Non-pigmented ciliary epithelial cell (primary cell): ENCODE results near the gene TMBIM1.
"Not testable (repeated sequence)": the region's sequence is repeated elsewhere in the genome, so short reads cannot be mapped to it uniquely, and the experiment has no call there.

ENCODE experiments used
- DNase-seq: peaks from one replicate; pipeline ENCODE4 v3.0.0-alpha.2; 2010; ENCODE audit warnings: low read depth

TMBIM1 gene

GRCh38 chr2:218317835-218318234, 25.5 kb upstream of the TMBIM1 start:
- no peak for DNase-seq

- DNase-seq: no peak
Measured at GRCh38 chr2:218317303-218317630, 25.0 kb upstream of the TMBIM1 start.

DNA sequence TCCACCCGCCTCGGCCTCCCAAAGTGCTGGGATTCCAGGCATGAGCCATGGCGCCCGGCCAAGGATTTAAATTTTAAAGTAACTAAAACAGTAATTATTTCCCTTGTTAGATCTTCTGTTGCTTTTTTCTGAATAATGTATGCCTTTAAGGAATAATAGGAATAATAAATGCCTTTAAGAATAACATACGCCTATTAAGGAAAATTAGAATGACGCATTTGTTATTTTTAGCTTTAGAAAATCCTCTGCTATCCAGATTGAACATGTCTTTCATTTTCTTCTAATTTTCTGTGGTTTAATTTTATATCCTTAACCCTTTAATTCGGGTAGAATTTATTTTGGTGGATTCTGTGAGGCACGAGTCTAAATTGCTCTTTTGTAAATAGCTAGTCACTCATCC, 23.1 kb upstream of the TMBIM1 start:
- DNase-seq: no peak

DNA sequence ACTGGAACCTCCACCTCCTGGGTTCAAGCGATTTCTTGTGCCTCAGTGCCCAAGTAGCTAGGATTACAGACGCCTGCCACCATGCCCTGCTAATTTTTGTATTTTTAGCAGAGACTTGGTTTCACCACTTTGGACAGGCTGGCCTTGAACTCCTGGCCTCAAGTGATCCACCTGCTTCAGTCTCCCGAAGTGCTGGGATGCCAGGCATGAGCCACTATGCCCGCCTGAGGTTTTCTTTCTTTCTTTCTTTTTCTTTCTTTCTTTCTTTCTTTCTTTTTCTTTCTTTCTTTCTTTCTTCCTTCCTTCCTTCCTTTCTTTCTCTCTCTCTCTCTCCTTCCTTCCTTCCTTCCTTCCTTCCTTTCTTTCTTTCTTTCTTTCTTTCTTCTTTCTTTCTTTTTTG, 22.5 kb upstream of the TMBIM1 start:
- not testable (repeated sequence) for DNase-seq

DNA sequence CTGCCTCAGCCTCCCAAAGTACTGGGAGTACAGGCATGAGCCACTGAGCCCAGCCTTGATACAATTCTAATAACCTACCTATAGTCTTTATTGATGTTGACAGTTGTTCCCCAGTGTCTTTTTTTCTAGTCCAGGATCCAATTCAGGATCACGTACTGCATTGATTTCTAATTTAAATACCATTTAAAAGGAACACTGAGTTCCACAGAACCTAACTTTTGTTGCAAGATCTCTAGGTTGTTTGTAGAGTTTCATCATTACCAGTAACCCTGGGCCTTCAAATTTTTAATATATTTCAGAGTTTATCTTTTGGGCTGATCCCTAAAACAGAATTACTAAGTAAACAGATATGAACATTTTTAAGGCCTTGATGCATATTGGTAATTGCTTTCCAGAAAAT, 21.1 kb upstream of the TMBIM1 start:
- DNase-seq: no peak

- no peak for DNase-seq
Measured at GRCh38 chr2:218312267-218312756, 20.0 kb upstream of the TMBIM1 start.

DNA sequence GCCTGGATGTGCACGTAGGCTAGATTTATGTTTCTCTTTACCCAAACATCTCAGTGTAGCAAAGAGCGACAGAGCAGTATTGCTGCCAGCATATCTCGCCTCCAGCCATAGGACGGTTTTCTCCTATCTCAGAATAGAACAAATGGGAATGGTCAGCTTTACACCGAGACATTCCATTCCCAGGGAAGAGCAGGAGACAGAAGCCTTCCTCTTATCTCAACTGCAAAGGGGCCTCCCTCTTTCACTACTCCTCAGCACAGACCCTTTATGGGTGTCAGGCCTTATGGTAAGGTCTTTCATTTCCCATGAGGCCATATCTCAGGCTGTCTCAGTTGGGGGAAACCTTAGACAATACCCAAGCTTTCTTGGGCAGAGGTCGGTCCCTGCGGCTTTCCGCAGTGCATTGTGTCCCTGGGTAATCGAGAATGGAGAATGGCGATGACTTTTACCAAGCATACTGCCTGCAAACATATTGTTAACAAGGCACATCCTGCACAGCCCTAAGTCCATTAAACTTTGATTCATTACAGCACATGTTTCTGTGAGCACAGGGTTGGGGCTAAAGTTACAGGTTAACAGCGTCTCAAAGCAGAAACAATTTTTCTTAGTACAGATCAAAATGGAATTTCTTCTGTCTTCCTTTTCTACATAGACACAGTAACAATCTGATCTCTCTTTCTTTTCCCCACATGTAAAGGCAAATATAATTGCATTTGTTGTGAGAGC, 19.4 kb upstream of the TMBIM1 start:
- DNase-seq: not testable (repeated sequence)

GRCh38 chr2:218310853-218311540, 18.7 kb upstream of the TMBIM1 start:
- DNase-seq: no peak

- DNase-seq: no peak
Measured at GRCh38 chr2:218307415-218308090, 15.2 kb upstream of the TMBIM1 start.

DNA sequence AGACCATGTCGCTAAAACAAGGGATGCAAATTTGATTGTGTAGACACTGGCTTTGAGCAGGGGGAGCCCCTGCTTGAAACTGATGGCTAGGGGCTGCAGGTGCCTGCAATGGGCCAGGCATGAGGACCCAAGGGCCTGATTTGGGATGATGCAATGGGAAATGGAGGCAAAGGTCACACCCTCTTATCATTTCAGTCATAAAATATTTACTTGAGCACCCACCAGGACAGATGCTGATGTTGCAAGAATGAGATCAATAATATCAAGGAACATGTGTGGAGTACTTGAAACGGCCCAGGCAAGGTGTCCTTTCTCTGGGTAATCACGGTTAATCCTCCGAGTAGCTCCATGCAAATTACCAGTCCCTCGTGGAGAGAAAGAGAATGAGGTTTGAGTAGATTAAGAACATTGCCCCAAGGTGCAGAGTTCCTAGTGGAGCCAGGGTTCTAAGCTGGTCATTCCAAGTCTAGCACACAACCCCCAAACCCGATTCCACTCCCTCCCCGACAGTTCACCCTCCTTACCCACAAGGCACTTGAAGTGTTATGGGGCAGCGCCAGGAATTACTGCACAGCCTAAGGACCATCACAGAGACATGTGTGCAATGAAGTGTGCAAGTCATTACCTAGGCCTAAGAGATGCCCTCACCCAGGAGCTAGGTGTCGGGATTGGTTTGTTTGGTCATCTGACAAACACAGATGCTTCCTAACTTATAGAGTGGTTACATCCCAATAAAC, 14.0 kb upstream of the TMBIM1 start:
- no peak for DNase-seq

GRCh38 chr2:218305383-218305782, 13.1 kb upstream of the TMBIM1 start:
- no peak for DNase-seq

- DNase-seq: peak; percentile 49
Measured at GRCh38 chr2:218301176-218301819, 9.0 kb upstream of the TMBIM1 start.

GRCh38 chr2:218300141-218300540, 7.8 kb upstream of the TMBIM1 start:
- no peak for DNase-seq

DNA sequence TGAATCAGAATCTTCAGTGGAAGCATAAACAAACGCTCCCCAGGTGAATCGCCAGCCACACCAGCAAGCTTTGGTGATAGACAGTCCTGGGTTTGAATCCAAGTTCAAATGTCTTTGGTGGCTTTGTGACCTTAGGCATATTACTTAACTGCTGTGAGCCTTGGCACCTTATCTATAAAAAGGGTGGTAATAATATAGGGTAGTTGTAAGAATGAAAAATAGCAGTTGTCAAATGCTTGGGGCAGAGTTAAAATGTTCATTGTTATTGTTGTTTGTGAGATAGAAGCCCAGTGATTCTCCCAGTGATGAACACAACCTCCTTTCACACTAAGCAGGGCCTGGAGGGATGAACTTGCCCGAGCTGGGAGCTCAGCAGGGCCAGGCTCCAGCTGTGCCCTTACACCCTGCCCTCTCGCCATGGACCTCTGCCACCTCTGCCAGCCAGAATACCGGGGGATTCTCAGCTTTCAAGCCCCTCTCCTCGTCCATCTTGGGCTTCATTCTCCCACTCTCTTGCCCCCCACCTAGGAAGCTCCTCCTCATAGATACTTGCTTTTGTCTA, 6.1 kb upstream of the TMBIM1 start:
- DNase-seq: no peak

GRCh38 chr2:218296847-218297246, 4.5 kb upstream of the TMBIM1 start:
- no peak for DNase-seq

DNA sequence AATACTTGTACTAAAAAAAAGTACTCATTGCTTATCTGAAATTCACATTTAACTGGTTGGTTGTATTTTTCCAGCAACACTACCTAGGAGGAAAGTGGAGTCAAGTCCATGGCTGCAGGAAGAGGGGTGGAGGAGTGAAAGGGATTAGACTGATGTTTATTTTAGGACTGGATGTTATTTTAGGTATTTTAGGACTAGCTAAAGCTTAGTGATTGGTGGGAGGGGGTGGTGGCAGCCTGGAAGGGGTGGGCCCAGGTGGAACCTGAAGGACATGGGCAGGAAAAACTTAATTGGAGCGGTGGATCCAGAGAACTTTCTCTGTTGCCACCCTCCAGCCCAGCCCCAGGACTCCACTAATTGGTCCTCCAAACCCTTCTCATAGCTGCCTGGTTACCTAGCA, 3.9 kb upstream of the TMBIM1 start:
- DNase-seq: no peak

DNA sequence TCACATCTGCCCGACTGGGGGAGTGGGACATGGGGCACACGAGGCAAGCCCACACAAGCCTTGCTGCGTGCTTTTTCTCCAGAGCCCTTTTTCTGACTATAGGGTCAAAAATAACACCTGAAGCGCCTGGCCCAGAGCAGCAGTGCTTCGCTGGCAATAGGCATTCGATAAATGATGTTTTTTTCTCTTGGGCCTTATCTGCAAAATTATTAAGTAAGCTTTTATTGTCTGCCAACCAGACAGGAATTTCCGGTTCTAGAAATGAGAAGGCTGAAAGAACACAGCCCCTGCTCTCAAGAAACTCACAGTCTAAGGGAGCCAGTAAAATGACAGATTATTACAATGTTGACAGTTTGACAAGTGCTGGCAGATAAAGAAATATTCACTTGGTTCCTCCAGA, 2.7 kb upstream of the TMBIM1 start:
- no peak for DNase-seq

DNA sequence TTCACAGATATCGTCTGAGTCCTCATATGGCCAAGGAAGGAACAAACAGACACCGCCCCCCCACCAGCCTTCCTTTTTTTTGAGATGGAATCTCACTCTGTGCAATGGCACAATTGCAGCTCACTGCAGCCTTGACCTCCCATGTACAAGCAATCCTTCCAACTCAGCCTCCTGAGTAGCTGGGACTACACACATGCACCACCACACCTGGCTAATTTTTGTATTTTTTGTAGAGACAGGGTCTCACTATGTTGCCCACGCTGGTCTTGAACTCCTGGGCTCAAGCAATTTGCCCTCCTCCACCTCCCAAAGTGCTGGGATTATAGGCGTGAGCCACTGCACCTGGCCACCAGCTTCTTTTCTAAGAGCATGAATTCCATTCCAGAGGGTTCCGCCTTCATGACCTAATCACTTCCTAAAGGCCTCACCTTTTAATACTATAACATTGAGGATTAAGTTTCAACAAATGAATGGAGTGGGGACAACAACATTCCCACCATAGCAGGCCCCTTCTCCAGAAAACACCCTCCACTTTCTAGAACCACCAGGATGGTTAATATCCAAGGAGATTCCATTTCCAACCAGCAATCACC, 2.2 kb upstream of the TMBIM1 start:
- no peak for DNase-seq

DNA sequence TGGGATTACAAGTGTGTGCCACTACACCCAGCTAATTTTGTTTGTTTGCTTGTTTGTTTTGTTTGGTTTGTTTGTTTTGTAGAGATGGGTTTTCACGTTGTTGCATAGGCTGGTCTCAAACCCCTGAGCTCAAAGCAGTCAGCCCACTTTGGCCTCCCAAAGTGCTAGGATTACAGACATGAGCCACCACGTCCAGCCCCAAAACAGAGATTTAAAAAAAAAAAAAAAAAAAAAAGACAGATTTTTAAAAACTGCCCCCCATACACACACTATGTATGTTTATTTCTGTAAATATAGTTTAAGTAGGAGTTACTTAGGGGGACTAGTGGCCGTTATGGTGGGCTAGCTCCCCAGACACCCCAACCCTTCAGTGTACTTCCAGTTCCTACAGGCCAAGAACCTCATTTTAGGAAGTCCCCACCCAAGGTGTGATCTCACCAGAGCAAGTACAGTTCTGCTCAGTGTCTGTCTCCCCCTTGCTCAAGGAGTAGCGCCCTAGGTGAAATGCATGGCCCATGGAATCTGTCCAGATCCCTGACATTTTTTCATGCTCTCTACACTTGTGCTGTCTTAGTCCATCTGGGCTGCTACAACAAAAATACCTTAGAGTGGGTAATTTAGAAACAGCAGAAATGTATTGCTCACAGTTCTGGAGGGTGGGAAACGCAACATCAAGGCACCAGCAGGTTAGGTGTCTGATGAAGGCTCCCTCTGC, 1.6 kb upstream of the TMBIM1 start:
- no peak for DNase-seq

- DNase-seq: no peak
Measured at GRCh38 chr2:218291318-218292047, 820 bp downstream of the TMBIM1 start.
